Astrocyte (in vitro differentiated cells and primary cell): ENCODE results near the gene PRELID3B. TPM values are rescaled to one million over a fixed set of nuclear protein-coding genes. Genes with fewer than 3 reads are reported as not detected.

Source experiments
- DNase-seq: peaks from one replicate; pipeline ENCODE4 v3.0.0-alpha.2; 2010; ENCODE audit warnings: low read depth
- FAIRE-seq: peaks from 2 replicates; lab custom pipeline; 2011; peaks lifted over from hg19 to GRCh38; lab: Jason Lieb, UNC
- H2AFZ ChIP-seq: 2 replicates; pipeline ENCODE4 v1.6.0; 2012; ENCODE audit warnings: low read depth, low read length, inconsistent platforms
- H3K27ac ChIP-seq: 2 replicates; pipeline ENCODE4 v1.5.1; 2011; ENCODE audit warnings: low read depth, low read length, inconsistent platforms
- H3K27me3 ChIP-seq: 2 replicates; pipeline ENCODE4 v1.6.0; 2011; ENCODE audit warnings: low read length, inconsistent platforms; ENCODE audit not compliant: insufficient read depth
- H3K36me3 ChIP-seq: 2 replicates; pipeline ENCODE4 v1.5.1; 2011; ENCODE audit warnings: low read length, inconsistent platforms; ENCODE audit not compliant: insufficient read depth
- H3K4me1 ChIP-seq: 2 replicates; pipeline ENCODE4 v1.5.1; 2011; ENCODE audit warnings: low read length, inconsistent platforms; ENCODE audit not compliant: insufficient read depth
- H3K4me2 ChIP-seq: 2 replicates; pipeline ENCODE4 v1.6.0; 2012; ENCODE audit warnings: low read length, inconsistent platforms
- H3K4me3 ChIP-seq: 2 replicates; pipeline ENCODE4 v1.5.1; 2011; ENCODE audit warnings: low read depth, mild to moderate bottlenecking, low read length, inconsistent platforms; ENCODE audit not compliant: insufficient read depth
- H3K79me2 ChIP-seq: 2 replicates; pipeline ENCODE4 v1.6.0; 2012; ENCODE audit warnings: mild to moderate bottlenecking, low read length, inconsistent platforms; ENCODE audit not compliant: insufficient read depth
- H3K9ac ChIP-seq: 2 replicates; pipeline ENCODE4 v1.6.0; 2012; ENCODE audit warnings: mild to moderate bottlenecking, low read length, inconsistent platforms
- H3K9me3 ChIP-seq: 2 replicates; pipeline ENCODE4 v1.5.1; 2012; ENCODE audit warnings: low read depth, mild to moderate bottlenecking, low read length, inconsistent platforms; ENCODE audit not compliant: insufficient read depth
- H4K20me1 ChIP-seq: 2 replicates; pipeline ENCODE4 v1.6.0; 2012; ENCODE audit warnings: low read length, inconsistent platforms; ENCODE audit not compliant: insufficient read depth
- H3K27ac Mint-ChIP-seq: one replicate; pipeline ENCODE4 v1.8.0; 2021; ENCODE audit warnings: mild to moderate bottlenecking, mixed read lengths; ENCODE audit not compliant: unreplicated experiment
- H3K27me3 Mint-ChIP-seq: one replicate; pipeline ENCODE4 v1.8.0; 2021; ENCODE audit warnings: low read depth, mixed read lengths; ENCODE audit not compliant: unreplicated experiment
- H3K36me3 Mint-ChIP-seq: one replicate; pipeline ENCODE4 v1.8.0; 2021; ENCODE audit warnings: low read depth, mixed read lengths; ENCODE audit not compliant: unreplicated experiment
- H3K4me1 Mint-ChIP-seq: one replicate; pipeline ENCODE4 v1.8.0; 2021; ENCODE audit warnings: low read depth, mixed read lengths; ENCODE audit not compliant: unreplicated experiment
- H3K4me3 Mint-ChIP-seq: one replicate; pipeline ENCODE4 v1.8.0; 2021; ENCODE audit warnings: mild to moderate bottlenecking, moderate library complexity, mixed read lengths; ENCODE audit not compliant: unreplicated experiment
- H3K9me3 Mint-ChIP-seq: one replicate; pipeline ENCODE4 v1.8.0; 2021; ENCODE audit warnings: mild to moderate bottlenecking, mixed read lengths; ENCODE audit not compliant: unreplicated experiment
- CTCF ChIP-seq: IDR thresholded peaks from 2 replicates; pipeline ENCODE4 v1.5.1; 2011; ENCODE audit warnings: low read depth, mild to moderate bottlenecking, inconsistent platforms, low read length, moderate library complexity; ENCODE audit not compliant: insufficient read depth
- EZH2 ChIP-seq: IDR thresholded peaks from 2 replicates; pipeline ENCODE4 v1.6.1; 2012; ENCODE audit warnings: mild to moderate bottlenecking, low read length, inconsistent platforms; ENCODE audit not compliant: insufficient read depth
- total RNA-seq: library from RNA; stranded (reverse); gene quantifications from 2 replicates; pipeline ENCODE4 v1.2.1, GENCODE V29; 2021

Gene PRELID3B
- total RNA-seq, 1 donor from 2014 or later, result 68.8 TPM

- H3K27ac Mint-ChIP-seq, result no peak overlapping the region
- Histone ChIP-seq H3K9ac (no peak overlapping the region), H3K36me3 (peaks cover 15% of the 10 kb centered on the region), H3K4me1 (peaks cover 4% of the 10 kb centered on the region), H3K79me2 (peaks cover 54% of the 10 kb centered on the region), H3K27ac (no peak overlapping the region), H3K4me2 (no peak overlapping the region), H4K20me1 (peaks cover 56% of the 10 kb centered on the region), H3K9me3 (no peaks in the 10 kb centered on the region), H3K4me3 (no peak overlapping the region), H3K27me3 (no peaks in the 10 kb centered on the region), H2AFZ (no peak overlapping the region)
- DNase-seq (no peak), FAIRE-seq (no peak)
- TF ChIP-seq EZH2 (no peak), CTCF (no peak)
- no peak overlapping the region for H3K4me3 Mint-ChIP-seq
- peaks cover 14% of the 10 kb centered on the region for H3K4me1 Mint-ChIP-seq
- H3K36me3 Mint-ChIP-seq, result peaks cover 2% of the 10 kb centered on the region
- H3K27me3 Mint-ChIP-seq, result no peaks in the 10 kb centered on the region
- peaks cover 2% of the 10 kb centered on the region for H3K9me3 Mint-ChIP-seq
Measured at GRCh38 chr20:58984691-58985090, 57.9 kb downstream of the PRELID3B start.

Other genes with a start within 250 kb of the PRELID3B start
- 2.8 and 3.8 TPM in 2 replicates for gene GNAS-AS1, start 191.9 kb downstream of the PRELID3B start, total RNA-seq
- gene GNAS, start 190.1 kb downstream of the PRELID3B start, total RNA-seq, result 1,937 and 2,003 TPM in 2 replicates
- 56.7 and 70.4 TPM in 2 replicates for gene NELFCD, start 61.5 kb downstream of the PRELID3B start, total RNA-seq
- gene CTSZ, start 35.5 kb downstream of the PRELID3B start, total RNA-seq, result 112 and 126 TPM in 2 replicates
- not detected in 2 replicates for gene TUBB1, start 23.4 kb downstream of the PRELID3B start, total RNA-seq
- gene ATP5F1E, start 10.5 kb downstream of the PRELID3B start, total RNA-seq, result 91.0 and 94.4 TPM in 2 replicates
- gene ZNF831, start 121.0 kb upstream of the PRELID3B start, total RNA-seq, result not detected in 2 replicates